Neural progenitor cell (in vitro differentiated cells): ENCODE data around the gene PIGC. TPM values are rescaled to one million over a fixed set of nuclear protein-coding genes. Genes with fewer than 3 reads are reported as not detected.

Experiments
- DNase-seq: peaks from one replicate; pipeline ENCODE4 v3.0.0-alpha.2; 2016; ENCODE audit warnings: low spot score
- H2AFZ ChIP-seq: fragments of 200-600 bp; sonication (generic); replicated peaks from 2 replicates; pipeline ENCODE4 v1.6.1; 2016; ENCODE audit warnings: antibody characterized with exemption
- H3F3A ChIP-seq: fragments of 200-600 bp; sonication (generic); 2 replicates; pipeline ENCODE4 v1.6.1; 2016; ENCODE audit warnings: antibody characterized with exemption, low read depth
- H3K27ac ChIP-seq: fragments of 200-600 bp; sonication (generic); 2 replicates; pipeline ENCODE4 v1.5.1; 2016; ENCODE audit warnings: mild to moderate bottlenecking
- H3K27me3 ChIP-seq: fragments of 200-600 bp; sonication (generic); 2 replicates; pipeline ENCODE4 v1.6.1; 2016; ENCODE audit warnings: mild to moderate bottlenecking, moderate library complexity
- H3K36me3 ChIP-seq: fragments of 200-600 bp; sonication (generic); 2 replicates; pipeline ENCODE4 v1.5.1; 2016
- H3K4me1 ChIP-seq: fragments of 200-600 bp; sonication (generic); 2 replicates; pipeline ENCODE4 v1.6.1; 2016; ENCODE audit warnings: mixed run types
- H3K4me2 ChIP-seq: fragments of 200-600 bp; sonication (generic); 2 replicates; pipeline ENCODE4 v1.6.1; 2016
- H3K4me3 ChIP-seq: fragments of 200-600 bp; sonication (generic); 2 replicates; pipeline ENCODE4 v1.5.1; 2016
- H3K79me2 ChIP-seq: fragments of 200-600 bp; sonication (generic); 2 replicates; pipeline ENCODE4 v1.6.1; 2016; ENCODE audit warnings: low read depth
- H3K9ac ChIP-seq: fragments of 200-600 bp; sonication (generic); 2 replicates; pipeline ENCODE4 v1.6.1; 2016
- H3K9me3 ChIP-seq: fragments of 200-600 bp; sonication (generic); 2 replicates; pipeline ENCODE4 v1.5.1; 2016; ENCODE audit warnings: low read depth
- H4K20me1 ChIP-seq: fragments of 200-600 bp; sonication (generic); 2 replicates; pipeline ENCODE4 v1.6.1; 2016; ENCODE audit warnings: low read depth
- H3K27ac Mint-ChIP-seq: 3 replicates; pipeline ENCODE4 v1.8.0; 2021; ENCODE audit warnings: mixed read lengths
- H3K27me3 Mint-ChIP-seq: 2 replicates; pipeline ENCODE4 v1.8.0; 2022; ENCODE audit warnings: low read depth, mild to moderate bottlenecking, inconsistent platforms, moderate library complexity, mixed read lengths; ENCODE audit not compliant: insufficient read depth
- H3K36me3 Mint-ChIP-seq: 3 replicates; pipeline ENCODE4 v1.8.0; 2021; ENCODE audit warnings: mixed read lengths
- H3K4me1 Mint-ChIP-seq: 3 replicates; pipeline ENCODE4 v1.8.0; 2021; ENCODE audit warnings: mixed read lengths
- H3K4me3 Mint-ChIP-seq: 3 replicates; pipeline ENCODE4 v1.8.0; 2021; ENCODE audit warnings: mild to moderate bottlenecking, moderate library complexity, mixed read lengths
- H3K9me3 Mint-ChIP-seq: 3 replicates; pipeline ENCODE4 v1.8.0; 2020; ENCODE audit warnings: mixed read lengths
- CTCF ChIP-seq: fragments of 200-600 bp; sonication (generic); IDR thresholded peaks from 2 replicates; pipeline ENCODE4 v1.5.1; 2017; ENCODE audit warnings: antibody characterized with exemption, mild to moderate bottlenecking
- EZH2 ChIP-seq: fragments of 200-600 bp; sonication (generic); IDR thresholded peaks from 2 replicates; pipeline ENCODE4 v1.6.1; 2017; ENCODE audit warnings: antibody characterized with exemption, mild to moderate bottlenecking, moderate library complexity
- EZH2phosphoT487 ChIP-seq: fragments of 200-600 bp; sonication (generic); IDR thresholded peaks from 2 replicates; pipeline ENCODE4 v1.6.1; 2017; ENCODE audit warnings: antibody characterized with exemption
- total RNA-seq: library from RNA; depleted of rRNA; stranded (reverse); fragments of >200 nt; gene quantifications from 2 replicates; pipeline ENCODE4 v1.2.3, GENCODE V29; 2015; ENCODE audit warnings: low replicate concordance

The PIGC gene
- total RNA-seq, 1 donor from 2014 or later, result 39.4 TPM

GRCh38 chr1:172457479-172458130 is 13.7 kb upstream of the PIGC start:
- H3K27me3 Mint-ChIP-seq, result peaks cover 4% of the 10 kb centered on the region
- H3K9me3 Mint-ChIP-seq, result peaks cover 2% of the 10 kb centered on the region
- Histone ChIP-seq H3K4me2 (no peak overlapping the region), H3K9ac (no peak overlapping the region), H3K36me3 (no peaks in the 10 kb centered on the region), H2AFZ (no peak overlapping the region), H3K4me1 (peaks cover 38% of the 10 kb centered on the region), H3F3A (peaks cover 23% of the 10 kb centered on the region), H3K27me3 (no peaks in the 10 kb centered on the region), H3K27ac (no peak overlapping the region), H3K79me2 (no peaks in the 10 kb centered on the region), H4K20me1 (no peaks in the 10 kb centered on the region), H3K9me3 (no peaks in the 10 kb centered on the region), H3K4me3 (no peak overlapping the region)
- no peaks in the 10 kb centered on the region for H3K36me3 Mint-ChIP-seq
- H3K27ac Mint-ChIP-seq, result no peak overlapping the region
- TF ChIP-seq EZH2, result no peak
- no peak for TF ChIP-seq EZH2phosphoT487
- TF ChIP-seq CTCF, result no peak
- peaks cover 45% of the 10 kb centered on the region for H3K4me1 Mint-ChIP-seq
- no peak overlapping the region for H3K4me3 Mint-ChIP-seq
- no peak for DNase-seq

- no peak overlapping the region for H3K4me3 ChIP-seq
- no peak for DNase-seq
- no peaks in the 10 kb centered on the region for H3K79me2 ChIP-seq
- no peaks in the 10 kb centered on the region for H3K27me3 ChIP-seq
- H3K36me3 Mint-ChIP-seq, result no peaks in the 10 kb centered on the region
- peaks cover 2% of the 10 kb centered on the region for H3K9me3 Mint-ChIP-seq
- H3K36me3 ChIP-seq, result no peaks in the 10 kb centered on the region
- no peak overlapping the region for H3K4me2 ChIP-seq
- H3K4me1 ChIP-seq, result peaks cover 36% of the 10 kb centered on the region
- H3K9ac ChIP-seq, result no peak overlapping the region
- no peak overlapping the region for H3K4me3 Mint-ChIP-seq
- TF ChIP-seq EZH2 (no peak), EZH2phosphoT487 (no peak), CTCF (no peak)
- peaks cover 27% of the 10 kb centered on the region for H3F3A ChIP-seq
- H3K27ac ChIP-seq, result no peak overlapping the region
- H4K20me1 ChIP-seq, result no peaks in the 10 kb centered on the region
- peaks cover 49% of the 10 kb centered on the region for H3K4me1 Mint-ChIP-seq
- no peak overlapping the region for H3K27ac Mint-ChIP-seq
- no peak overlapping the region for H2AFZ ChIP-seq
- peaks cover 4% of the 10 kb centered on the region for H3K27me3 Mint-ChIP-seq
- H3K9me3 ChIP-seq, result no peaks in the 10 kb centered on the region
Measured at GRCh38 chr1:172456344-172456769, 12.5 kb upstream of the PIGC start.

DNA sequence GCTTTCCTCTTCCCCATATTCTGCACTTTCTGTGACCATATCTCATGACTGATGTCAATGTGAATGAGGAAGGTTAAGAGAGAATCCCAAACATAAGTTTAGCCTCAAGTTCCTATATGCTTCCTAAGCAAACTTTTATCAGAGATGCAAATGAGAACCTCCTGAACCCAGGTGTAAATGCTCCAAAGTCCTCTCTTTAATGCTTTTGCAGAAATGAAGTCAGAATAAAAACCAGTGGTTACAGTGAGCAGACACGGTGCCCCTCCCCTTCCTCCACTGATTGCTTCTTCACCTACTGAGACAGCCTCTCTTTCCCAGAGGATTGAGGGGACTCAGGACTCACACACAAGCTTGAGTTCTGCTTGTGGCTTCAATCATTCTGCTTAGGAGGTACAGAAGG is 11.6 kb upstream of the PIGC start:
- Histone ChIP-seq H3K36me3 (no peaks in the 10 kb centered on the region), H2AFZ (no peak overlapping the region), H4K20me1 (no peaks in the 10 kb centered on the region), H3K27me3 (no peaks in the 10 kb centered on the region), H3K9ac (no peak overlapping the region), H3K4me3 (no peak overlapping the region), H3F3A (peaks cover 24% of the 10 kb centered on the region), H3K79me2 (no peaks in the 10 kb centered on the region), H3K4me1 (peaks cover 36% of the 10 kb centered on the region), H3K9me3 (no peaks in the 10 kb centered on the region), H3K27ac (no peak overlapping the region), H3K4me2 (no peak overlapping the region)
- Mint-ChIP-seq H3K9me3 (peaks cover 2% of the 10 kb centered on the region), H3K36me3 (no peaks in the 10 kb centered on the region), H3K4me1 (peaks cover 49% of the 10 kb centered on the region), H3K4me3 (no peak overlapping the region), H3K27me3 (peaks cover 6% of the 10 kb centered on the region), H3K27ac (no peak overlapping the region)
- no peak for TF ChIP-seq EZH2
- no peak for TF ChIP-seq CTCF
- no peak for TF ChIP-seq EZH2phosphoT487
- DNase-seq, result no peak
